DMS114 treated with DMSO at 0.1 percent for 48 hours (cell line): ENCODE results near the gene NFE2L1.
"Not testable (repeated sequence)": the region's sequence is repeated elsewhere in the genome, so short reads cannot be mapped to it uniquely, and the experiment has no call there.

Experiments
- DNase-seq: peaks from one replicate; lab custom pipeline; 2025; ENCODE audit not compliant: unreplicated experiment; lab: John Stamatoyannopoulos, UW

Gene NFE2L1

GRCh38 chr17:48066656-48067055 is 18.5 kb downstream of the NFE2L1 start:
- DNase-seq, result peak; percentile 10

GRCh38 chr17:48067245-48067644 is 19.1 kb downstream of the NFE2L1 start:
- no peak for DNase-seq

GRCh38 chr17:48067808-48068207 is 19.6 kb downstream of the NFE2L1 start:
- DNase-seq, result not testable (repeated sequence)

GRCh38 chr17:48068491-48068961 is 20.4 kb downstream of the NFE2L1 start:
- peak; percentile 26 for DNase-seq

GRCh38 chr17:48070195-48070594 is 22.0 kb downstream of the NFE2L1 start:
- DNase-seq, result no peak

- DNase-seq, result no peak
Observed at GRCh38 chr17:48071654-48072053, 23.5 kb downstream of the NFE2L1 start.

GRCh38 chr17:48072811-48073210 is 24.7 kb downstream of the NFE2L1 start:
- DNase-seq, result not testable (repeated sequence)

GRCh38 chr17:48073566-48074094 is 25.5 kb downstream of the NFE2L1 start:
- DNase-seq, result not testable (repeated sequence)

- DNase-seq, result peak; percentile 52
Observed at GRCh38 chr17:48074322-48075081, 26.3 kb downstream of the NFE2L1 start.

- not testable (repeated sequence) for DNase-seq
Observed at GRCh38 chr17:48077152-48077551, 29.0 kb downstream of the NFE2L1 start.

- no peak for DNase-seq
Observed at GRCh38 chr17:48081858-48082257, 33.7 kb downstream of the NFE2L1 start.

GRCh38 chr17:48084932-48085331 is 36.8 kb downstream of the NFE2L1 start:
- DNase-seq, result no peak

GRCh38 chr17:48093341-48094045 is 45.3 kb downstream of the NFE2L1 start:
- no peak for DNase-seq

GRCh38 chr17:48095611-48096010 is 47.5 kb downstream of the NFE2L1 start:
- no peak for DNase-seq

- DNase-seq, result no peak
Observed at GRCh38 chr17:48100160-48100559, 52.0 kb downstream of the NFE2L1 start.

- DNase-seq, result peak; percentile 52
Observed at GRCh38 chr17:48100591-48101011, 52.4 kb downstream of the NFE2L1 start.

- DNase-seq, result peak; percentile 82
Observed at GRCh38 chr17:48101012-48101720, 53.0 kb downstream of the NFE2L1 start, which contains the start of gene CBX1. TSS of gene CBX1 (minus strand) at chr17:48101478. CDS start at chr17:48077004, 24,474 bp downstream.

GRCh38 chr17:48102043-48102750 is 54.0 kb downstream of the NFE2L1 start:
- DNase-seq, result no peak

- DNase-seq, result no peak
Observed at GRCh38 chr17:48102798-48103715, 54.9 kb downstream of the NFE2L1 start.
